Measurements from ENCODE around the gene GORASP2.
"Not testable (repeated sequence)": the region's sequence is repeated elsewhere in the genome, so short reads cannot be mapped to it uniquely, and the experiment has no call there.

GORASP2 gene

DNA sequence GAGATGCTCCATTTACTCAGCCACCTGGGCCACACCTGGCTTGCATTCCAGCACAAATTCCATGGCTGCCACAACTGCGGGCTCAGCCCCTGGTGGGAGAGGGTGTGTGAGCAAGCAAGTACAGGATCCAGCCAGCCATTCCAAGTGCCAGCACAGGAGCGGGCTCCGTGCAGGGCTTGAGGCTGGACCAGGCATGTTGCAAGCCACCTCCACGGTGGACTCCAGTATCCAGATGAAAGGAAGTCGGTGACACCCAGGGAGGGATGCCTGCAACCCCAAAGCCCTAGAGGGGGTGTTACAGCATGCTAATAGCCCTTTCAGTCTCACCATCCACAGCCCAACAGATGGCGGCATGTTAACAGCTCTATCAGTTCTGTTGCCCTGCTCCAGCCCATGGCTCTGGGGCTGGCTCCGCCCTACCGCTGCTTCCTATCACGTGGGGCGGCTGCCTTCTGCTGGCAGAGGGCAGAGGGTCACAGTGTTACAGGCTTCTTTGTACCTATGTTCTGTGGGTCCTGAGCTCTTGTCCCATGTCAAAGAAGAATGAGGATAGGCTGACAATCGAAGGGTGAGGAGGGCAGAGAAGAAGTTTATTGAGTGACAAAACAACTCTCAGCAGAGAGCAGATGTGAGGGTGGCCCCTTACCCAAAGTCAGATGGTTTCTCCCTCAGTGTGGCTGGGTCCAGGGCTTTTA is 11.7 kb upstream of the GORASP2 start:
- H3K9ac ChIP-seq (ENCODE audit: low read length), result no peak overlapping the region
- H3K4ac ChIP-seq (ENCODE audit: low read depth in 1 of 2, low read length in 2 of 2), result peak overlapping the region; percentile 35 to 54
- no peak overlapping the region for H2BK120ac ChIP-seq (ENCODE audit: low read depth, low read length)
- H3K27me3 ChIP-seq (ENCODE audit: control insufficient read depth in 1 of 2, insufficient read depth in 1 of 2, low read length in 2 of 2), result no peaks in the 10 kb centered on the region
- H2BK12ac ChIP-seq (ENCODE audit: low read length in 2 of 2), result no peak overlapping the region
- H3K36me3 ChIP-seq (ENCODE audit: control insufficient read depth in 1 of 2, insufficient read depth in 2 of 2, low read depth in 1 of 2, low read length in 2 of 2), result peaks cover 0 to 3% of the 10 kb centered on the region in 2 experiments
- peak overlapping the region in 1 of 2 experiments; percentile 34 for H3K4me3 ChIP-seq (ENCODE audit: insufficient read depth in 1 of 2, low read depth in 1 of 2, low read length in 2 of 2)
- no peaks in the 10 kb centered on the region for H3K79me1 ChIP-seq (replicated peaks; ENCODE audit: low read length, poor library complexity, severe bottlenecking)
- no peak overlapping the region for H2AK5ac ChIP-seq (ENCODE audit: low read length, severe bottlenecking)
- peak; percentile 8 for DNase-seq
- H2AFZ ChIP-seq (ENCODE audit: low read depth, low read length), result peak overlapping the region; percentile 75
- H3K14ac ChIP-seq (ENCODE audit: low read length in 2 of 2), result no peak overlapping the region
- no peak overlapping the region for H2BK5ac ChIP-seq (ENCODE audit: low read depth, low read length, poor library complexity, severe bottlenecking)
- H3K4me1 ChIP-seq (ENCODE audit: control insufficient read depth, insufficient read depth, low read depth, low read length), result peaks cover 9% of the 10 kb centered on the region
- peak overlapping the region; percentile 34 for H4K91ac ChIP-seq (ENCODE audit: low read length)
- H3K9me3 ChIP-seq (ENCODE audit: control insufficient read depth, low read length), result peaks cover 35% of the 10 kb centered on the region
- peak overlapping the region; percentile 20 for H3K4me2 ChIP-seq (ENCODE audit: low read length, poor library complexity, severe bottlenecking)
- H3K18ac ChIP-seq (ENCODE audit: low read depth in 1 of 2, low read length in 2 of 2), result no peak overlapping the region
- H3K23ac ChIP-seq (ENCODE audit: low read length in 2 of 2), result peak overlapping the region in 1 of 2 experiments; percentile 5
- WGBS, result 36% methylated on average over 11 of the region's 11 CpGs
- H2BK15ac ChIP-seq (ENCODE audit: low read depth, poor library complexity, severe bottlenecking), result no peak overlapping the region
- no peak overlapping the region for H3K27ac ChIP-seq (ENCODE audit: low read length, poor library complexity, severe bottlenecking)
- peak overlapping the region; percentile 93 for H4K8ac ChIP-seq (ENCODE audit: low read length)

DNA sequence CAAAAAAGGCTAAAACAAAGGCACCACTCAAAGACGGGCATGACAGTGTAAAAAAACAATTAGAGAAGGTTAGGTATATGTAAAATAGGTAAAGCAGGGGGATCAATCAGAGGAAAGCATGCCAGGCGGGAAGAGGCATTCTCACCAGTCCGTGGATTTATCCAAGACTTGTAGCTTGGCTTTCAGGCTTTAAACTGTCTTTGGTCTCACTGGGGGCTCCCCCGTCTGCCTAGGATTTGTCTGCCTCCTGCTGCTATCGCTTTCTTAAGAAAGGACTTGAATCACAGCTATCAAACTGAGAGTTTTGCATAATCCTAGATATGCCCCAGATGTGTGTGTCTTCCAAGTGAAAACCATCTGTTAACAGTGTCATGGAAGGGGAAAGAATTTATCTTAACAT is 11.1 kb upstream of the GORASP2 start:
- Histone ChIP-seq H2AFZ (ENCODE audit: low read depth, low read length) (no peak overlapping the region), H3K4ac (ENCODE audit: low read depth in 1 of 2, low read length in 2 of 2) (no peak overlapping the region), H2BK5ac (ENCODE audit: low read depth, low read length, poor library complexity, severe bottlenecking) (no peak overlapping the region), H4K8ac (ENCODE audit: low read length) (peak overlapping the region; percentile 93), H3K4me2 (ENCODE audit: low read length, poor library complexity, severe bottlenecking) (no peak overlapping the region), H3K36me3 (ENCODE audit: control insufficient read depth in 1 of 2, insufficient read depth in 2 of 2, low read depth in 1 of 2, low read length in 2 of 2) (peaks cover 0 to 3% of the 10 kb centered on the region in 2 experiments), H2BK120ac (ENCODE audit: low read depth, low read length) (no peak overlapping the region), H3K4me1 (ENCODE audit: control insufficient read depth, insufficient read depth, low read depth, low read length) (peaks cover 9% of the 10 kb centered on the region), H3K27me3 (ENCODE audit: control insufficient read depth in 1 of 2, insufficient read depth in 1 of 2, low read length in 2 of 2) (no peaks in the 10 kb centered on the region), H2BK12ac (ENCODE audit: low read length in 2 of 2) (no peak overlapping the region), H4K91ac (ENCODE audit: low read length) (no peak overlapping the region), H2BK15ac (ENCODE audit: low read depth, poor library complexity, severe bottlenecking) (no peak overlapping the region), H3K27ac (ENCODE audit: low read length, poor library complexity, severe bottlenecking) (no peak overlapping the region), H2AK5ac (ENCODE audit: low read length, severe bottlenecking) (no peak overlapping the region), H3K23ac (ENCODE audit: low read length in 2 of 2) (no peak overlapping the region), H3K9me3 (ENCODE audit: control insufficient read depth, low read length) (peaks cover 31% of the 10 kb centered on the region), H3K4me3 (ENCODE audit: insufficient read depth in 1 of 2, low read depth in 1 of 2, low read length in 2 of 2) (no peak overlapping the region), H3K18ac (ENCODE audit: low read depth in 1 of 2, low read length in 2 of 2) (no peak overlapping the region), H3K14ac (ENCODE audit: low read length in 2 of 2) (no peak overlapping the region), H3K79me1 (replicated peaks; ENCODE audit: low read length, poor library complexity, severe bottlenecking) (no peaks in the 10 kb centered on the region), H3K9ac (ENCODE audit: low read length) (no peak overlapping the region)
- DNase-seq, result no peak
- WGBS, result 55% methylated on average over 5 of the region's 5 CpGs

DNA sequence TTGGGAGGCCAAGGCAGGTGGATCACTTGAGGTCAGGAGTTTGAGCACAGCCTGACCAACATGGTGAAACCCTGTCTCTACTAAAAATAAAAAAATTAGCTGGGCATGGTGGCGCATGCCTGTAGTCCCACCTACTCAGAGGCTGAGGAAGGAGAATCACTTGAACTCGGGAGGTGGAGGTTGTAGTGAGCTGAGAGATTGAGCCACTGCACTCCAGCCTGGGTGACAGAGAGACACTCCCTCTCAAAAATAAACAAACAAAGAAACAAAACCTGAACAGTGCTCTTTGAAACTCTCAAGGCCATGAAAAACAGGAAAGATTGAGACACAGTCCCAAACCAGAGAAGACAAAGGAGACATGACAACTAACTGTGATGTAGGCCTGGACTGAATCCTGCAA is 7.2 kb upstream of the GORASP2 start:
- H2BK120ac ChIP-seq (ENCODE audit: low read depth, low read length); H3K79me1 ChIP-seq (replicated peaks; ENCODE audit: low read length, poor library complexity, severe bottlenecking); H3K14ac ChIP-seq (ENCODE audit: low read length in 2 of 2); H3K27ac ChIP-seq (ENCODE audit: low read length, poor library complexity, severe bottlenecking); H3K4ac ChIP-seq (ENCODE audit: low read depth in 1 of 2, low read length in 2 of 2); H3K4me1 ChIP-seq (ENCODE audit: control insufficient read depth, insufficient read depth, low read depth, low read length); H3K9ac ChIP-seq (ENCODE audit: low read length); H3K4me3 ChIP-seq (ENCODE audit: insufficient read depth in 1 of 2, low read depth in 1 of 2, low read length in 2 of 2); H3K23ac ChIP-seq (ENCODE audit: low read length in 2 of 2); H3K4me2 ChIP-seq (ENCODE audit: low read length, poor library complexity, severe bottlenecking); H2BK12ac ChIP-seq (ENCODE audit: low read length in 2 of 2); H4K91ac ChIP-seq (ENCODE audit: low read length); H3K36me3 ChIP-seq (ENCODE audit: control insufficient read depth in 1 of 2, insufficient read depth in 2 of 2, low read depth in 1 of 2, low read length in 2 of 2); H2BK5ac ChIP-seq (ENCODE audit: low read depth, low read length, poor library complexity, severe bottlenecking); H4K8ac ChIP-seq (ENCODE audit: low read length); H2AK5ac ChIP-seq (ENCODE audit: low read length, severe bottlenecking); H2AFZ ChIP-seq (ENCODE audit: low read depth, low read length); DNase-seq; H3K18ac ChIP-seq (ENCODE audit: low read depth in 1 of 2, low read length in 2 of 2); H2BK15ac ChIP-seq (ENCODE audit: low read depth, poor library complexity, severe bottlenecking); H3K27me3 ChIP-seq (ENCODE audit: control insufficient read depth in 1 of 2, insufficient read depth in 1 of 2, low read length in 2 of 2): not testable (repeated sequence)
- WGBS, result 100% methylated on average over 2 of the region's 2 CpGs
- peaks cover 29% of the 10 kb centered on the region for H3K9me3 ChIP-seq (ENCODE audit: control insufficient read depth, low read length)

DNA sequence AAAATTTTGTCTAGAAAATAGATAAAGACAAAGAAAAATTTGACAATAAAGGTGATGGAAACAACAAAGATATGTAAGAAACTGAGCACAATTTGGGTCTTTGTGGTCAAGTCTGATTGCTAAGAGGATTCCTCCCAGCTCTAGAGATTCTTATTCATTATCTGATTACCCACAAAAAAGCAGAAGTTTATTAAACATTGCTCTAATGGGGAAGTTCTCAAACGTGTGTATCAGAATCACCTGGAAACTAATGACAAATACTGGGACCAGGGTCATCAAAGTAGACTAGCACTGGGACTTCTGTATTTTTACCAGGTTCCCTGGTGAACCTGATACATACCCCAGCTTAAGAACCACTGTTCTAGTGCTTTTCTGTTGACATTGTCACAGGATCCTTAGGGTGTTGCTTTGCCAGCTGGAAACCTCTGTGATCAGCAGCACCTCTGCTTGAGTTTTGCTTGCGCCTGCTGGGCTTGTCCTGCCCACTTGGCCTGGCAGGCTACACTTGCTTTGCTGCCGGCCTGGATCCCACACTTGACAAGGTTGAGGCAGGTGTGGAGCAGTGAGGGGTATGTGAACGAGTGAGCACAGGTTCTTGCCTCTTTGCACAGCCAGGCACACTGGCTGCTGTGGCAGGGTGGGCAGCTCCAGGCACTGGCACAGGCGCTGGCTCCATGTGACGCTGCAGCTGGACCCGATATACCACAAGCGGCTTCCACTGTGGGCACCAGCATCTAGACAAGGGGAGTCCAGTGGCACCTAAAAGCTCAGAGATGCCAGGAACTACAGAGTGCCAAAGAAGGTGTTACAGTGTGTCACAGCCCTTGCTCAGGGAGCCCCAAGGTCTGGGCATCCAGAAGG is 6.2 kb upstream of the GORASP2 start:
- Histone ChIP-seq H3K9me3 (ENCODE audit: control insufficient read depth, low read length) (peaks cover 19% of the 10 kb centered on the region), H3K79me1 (replicated peaks; ENCODE audit: low read length, poor library complexity, severe bottlenecking) (no peaks in the 10 kb centered on the region), H4K8ac (ENCODE audit: low read length) (no peak overlapping the region), H2BK15ac (ENCODE audit: low read depth, poor library complexity, severe bottlenecking) (no peak overlapping the region), H3K9ac (ENCODE audit: low read length) (no peak overlapping the region), H3K27me3 (ENCODE audit: control insufficient read depth in 1 of 2, insufficient read depth in 1 of 2, low read length in 2 of 2) (no peaks in the 10 kb centered on the region), H3K14ac (ENCODE audit: low read length in 2 of 2) (no peak overlapping the region), H3K23ac (ENCODE audit: low read length in 2 of 2) (peak overlapping the region in 1 of 2 experiments; percentile 47), H2BK5ac (ENCODE audit: low read depth, low read length, poor library complexity, severe bottlenecking) (no peak overlapping the region), H3K27ac (ENCODE audit: low read length, poor library complexity, severe bottlenecking) (no peak overlapping the region), H2BK12ac (ENCODE audit: low read length in 2 of 2) (no peak overlapping the region), H3K4ac (ENCODE audit: low read depth in 1 of 2, low read length in 2 of 2) (no peak overlapping the region), H3K4me2 (ENCODE audit: low read length, poor library complexity, severe bottlenecking) (no peak overlapping the region), H2AFZ (ENCODE audit: low read depth, low read length) (no peak overlapping the region), H3K18ac (ENCODE audit: low read depth in 1 of 2, low read length in 2 of 2) (no peak overlapping the region), H2BK120ac (ENCODE audit: low read depth, low read length) (no peak overlapping the region), H2AK5ac (ENCODE audit: low read length, severe bottlenecking) (no peak overlapping the region), H4K91ac (ENCODE audit: low read length) (no peak overlapping the region), H3K4me3 (ENCODE audit: insufficient read depth in 1 of 2, low read depth in 1 of 2, low read length in 2 of 2) (no peak overlapping the region), H3K36me3 (ENCODE audit: control insufficient read depth in 1 of 2, insufficient read depth in 2 of 2, low read depth in 1 of 2, low read length in 2 of 2) (no peaks in the 10 kb centered on the region), H3K4me1 (ENCODE audit: control insufficient read depth, insufficient read depth, low read depth, low read length) (no peaks in the 10 kb centered on the region)
- 88% methylated on average over 8 of the region's 8 CpGs for WGBS
- no peak for DNase-seq
